HG03103 (cell line): ENCODE measurements around the gene SYNGR3.
"Not testable (repeated sequence)": the region's sequence is repeated elsewhere in the genome, so short reads cannot be mapped to it uniquely, and the experiment has no call there.

Experiments used
- ATAC-seq: cut with Tn5 transposase; IDR thresholded peaks from one replicate; pipeline ENCODE4 v1.9.1; 2021; ENCODE audit warnings: low read depth; ENCODE audit not compliant: unreplicated experiment

Gene SYNGR3

DNA sequence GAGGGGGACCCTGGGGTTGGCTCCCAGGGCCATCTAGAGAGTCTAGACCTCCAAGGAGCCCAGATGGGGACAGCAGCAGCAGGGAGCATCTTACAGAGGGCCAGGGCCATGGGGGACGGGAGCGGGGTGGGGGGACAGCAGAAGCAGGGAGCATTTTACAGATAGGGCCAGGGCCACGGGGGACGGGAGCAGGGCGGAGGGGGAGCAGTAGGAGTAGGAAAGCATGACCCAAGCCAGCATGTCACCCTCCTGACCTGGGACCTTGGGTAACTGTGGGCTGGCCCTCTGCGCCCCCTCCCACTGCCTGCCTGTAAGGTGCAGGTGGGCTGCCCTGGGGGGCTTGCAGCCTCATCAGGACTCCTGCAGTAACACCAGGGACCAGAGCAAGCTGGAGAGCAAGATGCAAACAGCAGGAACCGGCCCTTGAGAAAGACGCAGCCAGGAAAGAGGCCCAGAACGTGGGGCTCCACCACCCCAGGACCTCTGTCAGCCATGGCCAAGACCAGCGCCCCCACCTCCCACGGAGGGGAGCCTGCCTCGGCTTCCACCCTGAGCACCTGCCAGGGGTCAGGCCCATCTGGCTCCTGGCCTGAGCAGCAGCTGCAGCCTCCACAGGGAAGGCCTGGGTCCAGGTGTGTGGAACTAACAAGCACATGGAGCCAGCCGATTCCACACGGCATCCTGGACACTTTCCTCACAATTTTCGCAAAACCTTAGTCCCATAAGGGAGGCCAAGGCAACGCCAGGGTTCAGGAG, 17.5 kb downstream of the SYNGR3 start:
- ATAC-seq, result no peak

DNA sequence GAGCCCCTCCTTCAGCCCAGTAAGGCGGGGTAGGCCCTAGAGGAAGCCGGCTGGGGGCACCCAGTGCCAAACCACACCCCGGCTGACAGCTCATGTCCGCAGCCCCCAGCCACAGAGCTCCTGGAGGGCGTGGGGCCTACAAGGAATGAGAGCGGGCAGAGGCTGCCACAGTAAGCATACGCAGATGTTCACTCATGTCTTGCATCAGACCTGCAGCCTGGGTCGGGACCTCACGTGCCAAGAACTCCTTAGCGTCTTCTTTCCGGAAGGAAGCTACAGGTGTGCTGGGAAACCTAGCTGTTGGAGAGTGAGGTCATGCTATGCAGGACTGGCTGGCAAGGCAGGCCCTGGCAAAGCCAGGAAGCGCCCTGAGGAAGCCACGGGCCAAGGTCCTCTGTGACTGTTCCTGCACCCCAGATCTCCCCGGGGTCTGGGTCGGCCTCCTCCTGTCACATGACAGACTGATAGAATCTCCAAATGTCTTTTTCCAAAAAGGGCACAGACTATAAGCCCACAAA, 18.3 kb downstream of the SYNGR3 start:
- ATAC-seq, result no peak

DNA sequence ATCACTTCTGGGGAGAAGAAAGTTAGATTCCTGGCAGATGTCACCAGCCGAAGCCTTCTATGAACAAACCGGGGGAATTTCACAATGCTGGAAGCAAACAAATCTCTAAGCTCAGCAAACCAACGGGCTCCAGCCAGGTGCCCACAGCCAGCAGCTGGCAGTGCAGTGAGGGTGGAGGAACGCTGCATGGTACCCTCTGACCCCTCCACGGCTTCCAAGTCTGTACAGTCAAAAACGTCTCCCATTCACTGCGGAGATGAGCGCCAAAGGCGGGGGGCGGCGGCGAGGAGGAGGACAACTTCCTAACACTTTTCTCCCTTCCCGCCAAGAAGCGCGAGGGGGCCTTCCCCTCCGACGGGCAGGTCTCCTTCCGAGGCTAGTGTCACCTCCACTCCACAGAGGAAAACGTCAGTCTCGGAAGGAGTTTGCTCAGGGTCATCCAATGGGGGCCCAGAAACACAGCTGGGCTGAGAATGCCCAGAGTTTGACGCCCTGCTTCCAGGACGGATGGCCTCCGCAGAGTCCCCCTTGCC, 18.9 kb downstream of the SYNGR3 start:
- ATAC-seq, result no peak

DNA sequence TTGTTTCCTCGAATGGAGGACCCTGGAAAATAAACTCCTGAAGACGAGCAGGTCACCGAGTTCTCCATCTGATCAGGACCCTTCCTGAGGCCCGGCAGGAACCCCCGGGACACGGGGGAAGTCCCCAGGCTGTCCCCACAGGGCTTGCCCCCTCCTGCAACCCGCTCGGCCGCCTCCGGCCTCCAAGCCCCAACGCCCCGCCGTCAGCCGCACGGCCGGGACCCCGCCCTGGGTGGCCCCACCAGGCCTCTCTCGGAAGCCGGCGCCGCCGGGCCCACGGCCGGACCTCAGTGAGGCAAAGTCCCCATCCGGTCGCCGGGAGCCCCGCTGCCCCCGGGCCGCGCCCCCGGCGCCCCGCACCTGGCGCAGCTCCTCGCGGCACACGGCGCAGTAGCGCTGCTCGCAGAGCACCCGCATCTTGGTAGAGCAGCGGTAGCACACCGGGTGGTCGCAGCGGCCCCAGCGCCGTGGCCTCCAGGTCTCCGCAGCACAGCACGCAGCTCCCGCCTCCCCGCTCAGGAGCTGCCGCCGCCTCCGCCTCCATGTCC, 19.5 kb downstream of the SYNGR3 start:
- peak; percentile 22 for ATAC-seq

DNA sequence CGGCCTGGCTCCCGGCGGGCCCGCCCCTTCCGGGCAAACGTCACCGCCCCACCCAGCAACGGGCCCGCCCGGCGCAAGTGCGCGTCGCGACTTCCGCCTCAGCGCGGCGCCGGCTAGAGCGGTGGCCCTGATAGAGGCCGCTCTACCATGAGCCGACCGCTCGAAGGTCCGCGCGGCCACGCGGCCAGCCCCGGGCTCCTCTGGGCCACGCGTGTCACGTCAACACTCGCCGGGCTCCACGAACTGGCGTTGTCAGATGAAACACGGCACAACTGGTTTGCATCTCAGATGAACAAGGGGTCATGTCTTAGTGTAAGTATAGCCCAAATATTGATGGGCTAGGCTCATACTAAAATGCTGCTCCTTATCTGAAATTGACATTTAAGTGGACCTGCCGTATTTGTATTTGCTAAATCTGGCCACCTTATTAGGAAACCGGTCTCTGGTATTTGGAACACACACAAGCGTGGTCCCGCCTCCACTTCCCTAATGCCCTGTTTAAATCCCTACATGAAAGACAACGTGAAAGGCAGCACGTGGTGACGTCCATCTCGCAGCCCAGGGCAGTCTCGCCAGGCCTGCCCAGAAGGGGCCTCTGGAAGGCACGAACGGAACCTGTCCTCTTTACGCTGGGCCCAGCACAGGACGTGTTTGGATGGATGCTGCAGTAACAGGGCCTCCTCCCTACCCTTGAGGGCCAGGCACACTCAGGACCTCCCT, 20.2 kb downstream of the SYNGR3 start, which contains the start of gene ZNF598:
Gene ZNF598, minus strand, starts transcription at position 31 of the 720 bp plus-strand sequence.
- peak; percentile 82 for ATAC-seq

DNA sequence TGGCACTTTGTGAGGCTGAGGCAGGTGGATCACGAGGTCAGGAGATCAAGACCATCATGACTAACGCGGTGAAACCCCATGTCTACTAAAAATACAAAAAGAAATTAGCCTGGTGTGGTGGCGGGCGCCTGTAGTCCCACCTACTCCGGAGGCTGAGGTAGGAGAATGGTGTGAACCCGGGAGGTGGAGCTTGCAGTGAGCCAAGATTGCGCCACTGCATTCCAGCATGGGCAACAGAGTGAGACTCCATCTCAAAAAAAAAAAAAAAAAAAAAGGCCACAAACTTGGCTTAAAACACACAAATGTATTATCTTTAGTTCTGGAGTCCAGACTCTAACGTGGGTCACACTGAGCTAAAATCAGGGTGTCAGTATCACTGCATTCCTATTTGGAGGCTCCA, 22.0 kb downstream of the SYNGR3 start:
- not testable (repeated sequence) for ATAC-seq

DNA sequence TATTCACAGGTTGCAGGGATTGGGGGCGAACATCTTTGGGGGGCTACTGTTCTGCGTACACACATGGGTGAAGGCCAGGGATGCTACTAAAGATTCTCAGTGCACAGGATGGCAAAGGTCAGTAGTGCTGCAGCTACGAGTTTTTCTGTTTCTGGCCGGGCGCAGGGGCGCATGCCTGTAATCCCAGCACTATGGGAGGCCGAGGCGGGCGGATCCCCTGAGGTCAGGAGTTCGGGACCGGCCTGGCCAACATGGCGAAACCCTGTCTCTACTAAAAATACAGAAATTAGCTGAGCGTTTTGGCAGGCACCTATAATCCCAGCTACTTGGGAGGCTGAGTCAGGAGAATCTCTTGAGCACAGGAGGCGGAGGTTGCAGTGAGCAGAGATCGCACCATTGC, 23.8 kb downstream of the SYNGR3 start:
- no peak for ATAC-seq

DNA sequence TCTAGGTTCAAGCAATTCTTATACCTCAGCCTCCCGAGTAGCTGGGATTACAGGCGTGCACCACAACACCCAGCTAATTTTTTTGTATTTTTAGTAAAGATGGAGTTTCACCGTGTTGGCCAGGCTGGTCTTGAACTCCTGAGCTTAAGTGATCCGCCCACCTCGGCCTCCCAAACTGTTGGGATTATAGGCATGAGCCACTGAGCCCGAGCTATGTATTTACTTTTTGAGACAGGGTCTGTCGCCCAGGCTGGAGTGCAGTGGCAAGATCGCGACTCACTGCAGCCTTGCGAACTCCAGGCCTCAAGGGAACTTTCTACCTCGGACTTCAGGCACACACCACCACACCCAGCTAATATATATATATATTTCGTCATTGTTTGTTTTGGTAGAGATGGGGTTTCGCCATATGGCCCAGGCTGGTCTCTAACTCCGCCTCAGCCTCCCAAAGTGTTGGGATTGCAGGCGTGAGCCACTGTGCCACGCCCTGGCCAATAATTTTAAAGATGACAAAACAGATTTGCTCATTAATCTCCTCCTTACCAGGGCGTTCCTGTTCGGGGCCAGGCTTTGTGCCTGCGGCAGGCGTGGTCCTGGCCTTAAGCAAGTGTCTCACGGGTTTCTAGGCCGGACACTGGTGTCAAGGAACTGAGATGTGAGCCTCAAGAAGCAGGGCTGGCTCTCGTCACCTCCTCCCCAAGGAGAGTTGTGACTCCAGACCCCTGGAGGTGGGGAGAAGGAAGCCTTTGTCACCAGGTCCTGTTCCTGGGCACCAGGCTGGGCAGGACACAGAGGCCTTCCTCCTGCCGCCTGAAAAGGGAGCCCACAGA, 25.6 kb downstream of the SYNGR3 start:
- ATAC-seq, result no peak

DNA sequence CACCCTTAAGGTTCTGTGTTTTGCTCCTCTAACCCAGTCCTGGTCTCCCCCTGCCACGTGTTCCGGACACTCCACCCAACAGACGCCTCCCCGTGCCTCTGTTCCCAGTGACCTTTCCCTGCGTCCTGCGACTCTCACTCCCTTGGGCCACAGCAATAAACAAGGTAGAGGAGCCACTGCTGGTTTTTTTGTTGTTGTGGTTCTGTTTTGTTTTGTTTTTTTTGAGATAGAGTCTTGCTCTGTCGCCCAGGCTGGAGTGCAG, 26.1 kb downstream of the SYNGR3 start:
- no peak for ATAC-seq

DNA sequence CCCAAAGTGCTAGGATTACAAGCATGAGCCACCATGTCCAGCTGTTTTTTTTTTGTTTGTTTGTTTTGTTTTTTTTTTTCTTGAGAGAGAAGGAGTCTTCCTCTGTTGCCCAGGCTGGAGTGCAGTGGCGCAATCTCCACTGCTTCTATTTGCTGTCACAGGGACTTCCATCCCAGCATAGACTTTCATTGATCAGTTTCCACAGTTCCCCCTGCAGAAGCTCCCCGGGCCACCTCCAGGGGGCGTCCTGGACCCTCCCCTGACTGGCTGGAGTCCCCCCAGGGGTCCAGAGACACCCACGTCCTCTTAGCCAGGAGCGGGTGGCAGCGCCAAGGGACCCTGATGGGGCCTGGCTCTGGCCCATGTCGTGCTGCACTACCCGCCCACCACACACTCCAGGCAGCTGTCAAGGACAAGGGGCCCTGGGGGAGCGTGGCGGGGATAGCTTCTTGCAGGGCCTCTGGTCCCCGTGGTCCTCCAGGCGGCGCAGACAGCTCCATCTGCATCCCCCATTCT, 26.7 kb downstream of the SYNGR3 start:
- no peak for ATAC-seq

DNA sequence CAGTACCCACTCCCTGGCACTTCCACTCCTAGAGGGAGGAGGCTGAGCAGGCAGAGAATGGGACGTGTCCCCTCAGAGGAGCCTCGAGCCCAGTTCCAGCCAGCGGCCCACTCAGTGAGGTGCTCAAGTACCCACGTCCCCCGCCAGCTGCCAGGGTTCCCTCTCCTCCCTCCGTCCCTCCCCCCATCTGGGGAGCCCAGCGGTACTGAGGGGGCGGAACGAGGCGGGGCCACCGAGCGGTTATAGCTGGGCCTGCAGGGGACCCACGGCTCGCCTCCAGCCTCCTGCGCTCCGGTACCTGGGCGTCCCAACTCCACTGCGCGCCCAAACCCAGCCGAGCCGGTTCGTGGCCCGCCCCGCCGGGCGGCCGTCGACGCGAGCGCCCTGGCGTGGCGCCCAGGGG, 29.7 kb downstream of the SYNGR3 start, which contains the start of gene NPW:
Gene NPW, plus strand, starts transcription at position 268 of the 403 bp plus-strand sequence.
- no peak for ATAC-seq

DNA sequence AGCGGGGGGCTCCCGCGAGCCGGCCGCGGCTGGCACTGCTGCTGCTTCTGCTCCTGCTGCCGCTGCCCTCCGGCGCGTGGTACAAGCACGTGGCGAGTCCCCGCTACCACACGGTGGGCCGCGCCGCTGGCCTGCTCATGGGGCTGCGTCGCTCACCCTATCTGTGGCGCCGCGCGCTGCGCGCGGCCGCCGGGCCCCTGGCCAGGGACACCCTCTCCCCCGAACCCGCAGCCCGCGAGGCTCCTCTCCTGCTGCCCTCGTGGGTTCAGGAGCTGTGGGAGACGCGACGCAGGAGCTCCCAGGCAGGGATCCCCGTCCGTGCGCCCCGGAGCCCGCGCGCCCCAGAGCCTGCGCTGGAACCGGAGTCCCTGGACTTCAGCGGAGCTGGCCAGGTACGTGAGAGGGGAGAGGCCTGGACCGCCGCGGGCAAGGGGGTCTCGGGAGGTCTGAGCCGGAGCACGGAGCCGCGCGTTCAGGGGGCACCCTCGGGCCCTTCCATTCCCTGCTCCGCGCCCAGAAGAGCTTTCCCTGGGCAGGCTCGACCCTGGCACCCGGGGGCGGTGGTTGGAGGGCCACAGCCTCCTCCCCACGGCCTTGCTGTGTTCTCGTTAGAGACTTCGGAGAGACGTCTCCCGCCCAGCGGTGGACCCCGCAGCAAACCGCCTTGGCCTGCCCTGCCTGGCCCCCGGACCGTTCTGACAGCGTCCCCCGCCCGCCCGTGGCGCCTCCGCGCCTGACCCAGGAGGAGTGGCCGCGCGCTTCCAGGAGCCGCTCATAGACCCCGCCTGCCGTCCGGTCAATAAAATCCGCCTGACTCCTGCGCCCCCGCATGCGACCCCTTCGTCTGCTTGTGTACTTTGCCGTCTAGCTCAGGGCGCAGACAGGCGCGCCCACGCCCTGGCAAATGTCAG, 30.4 kb downstream of the SYNGR3 start:
- no peak for ATAC-seq

DNA sequence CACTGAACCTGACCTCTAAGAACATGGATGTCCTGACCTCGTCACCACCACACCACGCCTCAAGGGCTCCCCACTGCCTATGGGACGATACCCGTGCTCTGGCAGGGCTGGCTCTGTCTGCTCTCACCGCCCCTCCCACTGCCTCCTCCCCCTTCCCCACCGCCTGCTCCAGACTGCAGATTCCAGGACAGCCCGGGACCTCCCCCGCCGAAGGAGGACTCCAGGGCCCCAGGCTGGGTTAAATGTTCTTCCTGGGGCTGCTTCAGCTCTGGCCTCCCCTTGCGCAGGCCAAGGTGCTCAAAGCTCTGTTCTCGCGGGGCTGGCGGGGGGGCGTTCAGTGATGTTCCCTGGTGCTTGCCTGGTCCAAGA, 32.9 kb downstream of the SYNGR3 start:
- no peak for ATAC-seq

DNA sequence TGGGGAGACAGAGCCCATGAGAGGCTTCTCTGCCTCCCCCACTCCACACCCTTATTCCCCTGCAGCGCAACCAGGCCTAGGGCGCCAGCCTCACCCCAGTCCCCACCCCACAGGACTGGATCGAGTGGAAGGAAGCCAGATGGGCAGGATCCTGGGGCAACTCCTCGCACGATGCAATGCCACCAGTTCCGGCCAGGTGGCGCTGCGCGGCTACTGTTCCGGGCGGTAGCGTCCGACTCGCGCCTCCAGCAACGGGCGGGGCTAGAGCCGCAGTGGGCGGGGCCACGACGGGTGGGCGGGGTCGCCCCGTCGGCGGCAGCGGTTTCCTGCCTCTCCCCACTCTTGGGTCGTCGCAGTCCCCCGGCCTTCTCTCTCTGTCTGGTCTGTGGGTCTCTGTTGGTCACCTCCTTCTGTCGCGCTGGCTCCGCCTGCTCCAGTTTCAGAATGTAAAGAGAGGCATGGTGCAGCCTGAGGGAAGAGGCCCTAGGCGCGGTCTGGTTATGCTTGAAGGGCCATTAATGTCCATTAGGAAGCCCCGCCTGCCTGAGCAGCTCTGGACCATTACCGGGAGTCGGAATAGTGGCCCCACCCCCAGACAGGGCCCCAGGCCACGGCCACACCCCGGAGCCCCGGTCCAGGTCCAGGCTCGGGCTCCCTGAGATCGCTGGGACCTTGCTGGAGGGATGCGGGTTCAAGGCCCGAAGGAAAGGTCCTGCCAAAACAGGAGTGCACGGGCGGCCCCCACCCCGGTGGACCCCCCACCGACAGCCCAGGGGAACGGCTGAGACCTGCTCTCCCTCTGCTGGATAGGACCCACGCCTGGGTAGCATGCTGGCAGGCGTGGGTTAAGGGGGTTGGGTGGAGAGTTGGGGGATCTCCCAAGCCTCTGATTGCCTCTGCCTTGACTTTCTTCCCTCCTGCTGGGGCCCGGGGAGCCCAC, 33.6 kb downstream of the SYNGR3 start:
- peak; percentile 71 for ATAC-seq

DNA sequence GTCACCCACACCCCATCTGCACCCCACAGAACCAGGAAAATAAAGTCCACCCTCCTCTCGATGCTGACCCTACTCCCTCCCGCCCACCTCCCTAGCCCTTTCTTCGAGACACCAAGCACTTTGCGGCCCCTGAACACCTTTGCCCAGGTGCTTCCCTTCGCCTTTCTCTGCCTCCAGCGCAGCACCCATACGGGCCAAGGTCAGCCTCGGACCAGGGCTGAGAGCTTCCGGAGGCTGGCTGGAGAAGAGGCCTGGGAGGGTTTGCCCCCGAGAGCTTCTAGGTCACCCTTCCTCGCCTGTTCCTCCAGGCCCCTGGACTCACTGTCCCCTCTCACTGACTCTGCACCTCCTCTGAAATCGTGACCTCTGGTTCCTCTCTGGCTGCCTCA, 34.3 kb downstream of the SYNGR3 start:
- no peak for ATAC-seq

DNA sequence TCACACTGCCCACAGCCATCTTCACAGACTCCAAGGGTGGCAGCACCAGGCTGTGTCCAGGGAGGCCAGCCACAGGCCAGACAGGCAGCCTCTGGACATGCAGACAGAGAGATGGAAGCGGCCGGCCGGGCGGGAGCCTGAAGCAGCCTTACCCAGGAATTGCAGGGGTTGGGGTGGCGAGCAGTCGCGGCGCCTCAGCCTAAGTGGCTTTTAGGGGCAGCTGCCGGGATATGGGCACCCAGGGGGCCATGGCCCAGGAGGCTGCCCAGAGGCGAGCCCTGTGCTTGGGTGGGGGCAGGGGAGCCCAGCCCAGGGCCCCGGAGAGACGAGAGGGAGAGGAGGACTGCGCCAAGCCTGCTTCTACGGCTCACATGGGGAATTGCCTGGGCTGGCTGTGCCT, 35.5 kb downstream of the SYNGR3 start:
- ATAC-seq, result no peak

DNA sequence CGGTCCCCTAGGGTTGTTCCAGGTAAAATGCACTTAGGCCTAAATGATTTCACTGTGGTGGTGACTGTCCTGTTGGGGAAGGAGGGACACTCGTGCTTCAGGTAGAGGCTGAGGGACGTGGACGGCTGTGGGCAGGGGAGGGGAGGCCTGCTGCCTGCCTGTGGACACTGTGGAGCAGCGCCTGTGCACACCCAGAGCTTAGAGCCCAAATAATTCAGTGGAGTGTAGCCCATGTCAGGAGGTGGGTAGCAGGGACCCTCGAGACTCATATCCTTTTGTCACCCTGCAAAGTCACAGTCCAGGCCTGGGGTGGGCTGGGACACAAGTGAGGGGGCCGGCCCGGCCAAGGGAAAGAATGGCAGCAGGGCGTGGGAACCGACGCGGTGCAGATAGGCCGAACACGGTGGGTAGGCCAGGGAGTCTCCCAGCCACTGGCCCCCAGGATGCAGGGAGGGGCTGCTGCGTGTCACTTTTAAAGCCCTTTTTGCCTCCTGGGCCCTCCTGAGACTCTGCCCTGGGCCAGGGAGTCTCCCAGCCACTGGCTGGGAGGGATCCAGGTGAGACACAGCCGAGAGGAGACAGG, 36.2 kb downstream of the SYNGR3 start:
- no peak for ATAC-seq

DNA sequence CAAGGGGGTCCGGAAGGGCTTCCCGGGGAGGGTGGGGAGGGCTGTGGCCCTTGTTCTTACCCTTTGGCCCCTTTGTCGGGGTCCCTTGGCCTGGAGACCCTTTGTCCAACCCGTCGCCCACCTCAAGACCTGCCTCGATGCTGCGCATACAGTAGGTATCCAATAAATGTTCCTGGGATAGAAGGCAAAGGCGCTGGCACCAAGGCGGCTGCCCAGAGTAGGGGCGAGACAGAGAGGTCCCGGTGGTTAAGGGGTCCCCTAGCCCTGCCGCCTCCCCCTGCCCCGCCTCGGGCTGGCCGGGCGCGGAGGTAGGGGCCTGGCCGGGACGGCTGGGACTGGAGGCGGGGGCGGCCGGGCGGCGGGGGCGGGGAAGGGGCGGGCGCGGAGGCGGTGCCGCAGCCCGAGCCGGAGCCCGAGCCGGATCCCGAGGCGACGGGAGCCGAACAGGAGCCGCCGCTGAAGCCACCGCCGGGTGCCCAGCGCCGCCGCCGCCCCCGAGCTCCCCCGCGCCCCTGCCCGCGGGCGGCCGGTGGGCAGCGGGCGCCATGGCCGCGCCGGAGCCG, 36.8 kb downstream of the SYNGR3 start, which contains the start of gene NHERF2:
Gene NHERF2, plus strand, starts transcription at position 442 of the 563 bp plus-strand sequence. Its CDS starts 104 bp downstream, at position 546.
- no peak for ATAC-seq
